Endothelial cell of hepatic sinusoid (primary cell): ENCODE measurements around the gene WDR76.

ENCODE experiments used
- in situ Hi-C: cut with HindIII; loops from 2 replicates; pipeline ENCODE4 v1.10.0; 2017; ENCODE audit warnings: low sequenced_read_pairs

Gene WDR76

GRCh38 chr15:43911235-43911781 lies 84.5 kb downstream of the WDR76 start:
- in situ Hi-C loops, result no loop called here

GRCh38 chr15:43912208-43912607 lies 85.4 kb downstream of the WDR76 start:
- in situ Hi-C loops, result no loop called here

- in situ Hi-C loops, result no loop called here
These were observed 86.4 kb downstream of the WDR76 start for GRCh38 chr15:43913026-43913780.

GRCh38 chr15:43913941-43914340 lies 87.1 kb downstream of the WDR76 start:
- in situ Hi-C loops, result no loop called here

GRCh38 chr15:43915631-43916325 lies 89.0 kb downstream of the WDR76 start:
- in situ Hi-C loops, result no loop called here

- in situ Hi-C loops, result no loop called here
These were observed 89.5 kb downstream of the WDR76 start for GRCh38 chr15:43916326-43916660.
